ENCODE results near the gene AASS. TPM values are rescaled to one million over a fixed set of nuclear protein-coding genes. Genes with fewer than 3 reads are reported as not detected.
A peak's percentile ranks its signal among the peaks of the same experiment; 100 is the strongest.

The AASS gene
- total RNA-seq, 2 donors from 2014 or later = 4.3 to 4.6 TPM

- intact Hi-C loops (cut with DNase I) = loop anchor here (5.0 kb wide), 1 partner anchor 439 kb away; no protein-coding TSS in a partner anchor
- Histone ChIP-seq H3K27me3 (no peaks in the 10 kb centered on the region), H3K36me3 (no peaks in the 10 kb centered on the region), H3K4me3 (no peak overlapping the region), H3K4me1 (no peaks in the 10 kb centered on the region), H3K9me3 (no peaks in the 10 kb centered on the region), H3K27ac (no peak overlapping the region), H3K9ac (ENCODE audit: low read depth in 2 of 2, low read length in 2 of 2) (no peak overlapping the region)
- peak; percentile 73 for DNase-seq
- TF ChIP-seq, protein P1, sequence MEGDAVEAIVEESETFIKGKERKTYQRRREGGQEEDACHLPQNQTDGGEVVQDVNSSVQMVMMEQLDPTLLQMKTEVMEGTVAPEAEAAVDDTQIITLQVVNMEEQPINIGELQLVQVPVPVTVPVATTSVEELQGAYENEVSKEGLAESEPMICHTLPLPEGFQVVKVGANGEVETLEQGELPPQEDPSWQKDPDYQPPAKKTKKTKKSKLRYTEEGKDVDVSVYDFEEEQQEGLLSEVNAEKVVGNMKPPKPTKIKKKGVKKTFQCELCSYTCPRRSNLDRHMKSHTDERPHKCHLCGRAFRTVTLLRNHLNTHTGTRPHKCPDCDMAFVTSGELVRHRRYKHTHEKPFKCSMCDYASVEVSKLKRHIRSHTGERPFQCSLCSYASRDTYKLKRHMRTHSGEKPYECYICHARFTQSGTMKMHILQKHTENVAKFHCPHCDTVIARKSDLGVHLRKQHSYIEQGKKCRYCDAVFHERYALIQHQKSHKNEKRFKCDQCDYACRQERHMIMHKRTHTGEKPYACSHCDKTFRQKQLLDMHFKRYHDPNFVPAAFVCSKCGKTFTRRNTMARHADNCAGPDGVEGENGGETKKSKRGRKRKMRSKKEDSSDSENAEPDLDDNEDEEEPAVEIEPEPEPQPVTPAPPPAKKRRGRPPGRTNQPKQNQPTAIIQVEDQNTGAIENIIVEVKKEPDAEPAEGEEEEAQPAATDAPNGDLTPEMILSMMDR (IDR thresholded peaks at IDR 0.05) = peak; percentile 83
Measured at GRCh38 chr7:122092964-122093797, 50.9 kb downstream of the AASS start.

DNA sequence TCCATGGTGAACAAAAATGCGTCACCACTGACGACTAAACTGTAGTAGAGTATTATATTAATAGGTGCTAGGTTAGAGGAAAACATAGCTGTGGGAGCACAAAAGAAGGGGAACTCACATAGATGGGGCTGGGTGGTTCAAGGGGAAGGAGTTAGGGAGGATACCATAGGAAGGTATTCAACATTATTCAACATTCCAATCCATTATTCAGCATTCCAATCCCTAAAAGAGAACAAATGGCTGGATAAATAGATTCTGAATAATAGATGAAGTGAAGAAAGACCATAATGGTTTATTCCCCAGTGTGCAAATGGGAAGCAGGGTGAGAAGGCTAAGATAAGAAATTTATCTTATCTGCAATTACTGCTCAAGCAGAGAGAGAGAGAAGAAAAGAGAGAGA lies 61.4 kb downstream of the AASS start:
- DNase-seq = no peak
- TF ChIP-seq, protein P1 (IDR thresholded peaks at IDR 0.05) = no peak
- H3K27me3 ChIP-seq = no peaks in the 10 kb centered on the region
- H3K4me1 ChIP-seq = no peaks in the 10 kb centered on the region
- H3K36me3 ChIP-seq = no peaks in the 10 kb centered on the region
- H3K9ac ChIP-seq (ENCODE audit: low read depth in 2 of 2, low read length in 2 of 2) = no peak overlapping the region
- no peak overlapping the region for H3K27ac ChIP-seq
- H3K9me3 ChIP-seq = no peaks in the 10 kb centered on the region
- no peak overlapping the region for H3K4me3 ChIP-seq
- intact Hi-C loops (cut with DNase I) = no loop called here

- Histone ChIP-seq H3K27ac (no peak overlapping the region), H3K27me3 (no peaks in the 10 kb centered on the region), H3K36me3 (no peaks in the 10 kb centered on the region), H3K4me3 (no peak overlapping the region), H3K4me1 (no peaks in the 10 kb centered on the region), H3K9ac (ENCODE audit: low read depth in 2 of 2, low read length in 2 of 2) (no peak overlapping the region), H3K9me3 (no peaks in the 10 kb centered on the region)
- no peak for DNase-seq
- TF ChIP-seq, protein P1 (IDR thresholded peaks at IDR 0.05) = no peak
- intact Hi-C loops (cut with DNase I) = no loop called here
Measured at GRCh38 chr7:122082160-122082559, 61.9 kb downstream of the AASS start.

DNA sequence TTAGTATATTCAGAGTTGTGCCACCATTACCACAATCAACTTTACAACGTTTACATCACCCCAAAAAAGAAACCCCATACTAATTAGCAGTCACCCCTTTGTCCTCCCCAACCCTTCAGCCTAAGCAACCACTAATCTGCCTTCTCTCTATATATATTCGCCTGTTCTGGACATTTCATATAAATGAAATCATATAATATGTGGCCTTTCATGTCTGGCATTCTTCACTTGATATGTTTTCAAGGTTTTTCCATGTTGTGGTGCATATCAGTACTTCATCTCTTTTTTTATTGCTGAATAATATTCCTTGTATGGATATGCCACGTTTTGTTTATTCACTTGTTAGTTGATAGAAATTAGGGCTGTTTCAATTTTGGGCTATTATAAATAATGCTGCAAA lies 70.4 kb downstream of the AASS start:
- DNase-seq = no peak
- Histone ChIP-seq H3K9me3 (no peaks in the 10 kb centered on the region), H3K4me1 (no peaks in the 10 kb centered on the region), H3K27me3 (no peaks in the 10 kb centered on the region), H3K27ac (no peak overlapping the region), H3K36me3 (no peaks in the 10 kb centered on the region), H3K4me3 (no peak overlapping the region), H3K9ac (ENCODE audit: low read depth in 2 of 2, low read length in 2 of 2) (no peak overlapping the region)
- intact Hi-C loops (cut with DNase I) = no loop called here
- TF ChIP-seq, protein P1 (IDR thresholded peaks at IDR 0.05) = no peak

GRCh38 chr7:122072924-122073599 lies 71.0 kb downstream of the AASS start:
- H3K9me3 ChIP-seq = no peaks in the 10 kb centered on the region
- H3K36me3 ChIP-seq = no peaks in the 10 kb centered on the region
- TF ChIP-seq, protein P1 (IDR thresholded peaks at IDR 0.05) = no peak
- DNase-seq = no peak
- H3K4me3 ChIP-seq = no peak overlapping the region
- intact Hi-C loops (cut with DNase I) = no loop called here
- H3K9ac ChIP-seq (ENCODE audit: low read depth in 2 of 2, low read length in 2 of 2) = no peak overlapping the region
- no peaks in the 10 kb centered on the region for H3K4me1 ChIP-seq
- H3K27ac ChIP-seq = no peak overlapping the region
- H3K27me3 ChIP-seq = no peaks in the 10 kb centered on the region

All from colonic mucosa (tissue), 4 donors.